Hepatocyte (in vitro differentiated cells): ENCODE measurements around the gene SLC25A10.

ENCODE experiments used
- CTCF ChIP-seq: fragments of 200-600 bp; sonication (generic); IDR thresholded peaks from 2 replicates; pipeline ENCODE4 v1.5.1; 2016; ENCODE audit warnings: antibody characterized with exemption, mild to moderate bottlenecking; ENCODE audit not compliant: poor library complexity
- EZH2phosphoT487 ChIP-seq: fragments of 200-600 bp; sonication (generic); IDR thresholded peaks from one replicate; pipeline ENCODE4 v1.6.1; 2018; ENCODE audit warnings: antibody characterized with exemption, mild to moderate bottlenecking, low read depth, moderate library complexity; ENCODE audit not compliant: unreplicated experiment, severe bottlenecking

GRCh38 chr17:81672954-81673353 is 39.1 kb upstream of the SLC25A10 start:
- TF ChIP-seq CTCF (no peak), EZH2phosphoT487 (no peak)
